ENCODE data around the gene SH3RF3. TPM values are rescaled to one million over a fixed set of nuclear protein-coding genes. Genes with fewer than 3 reads are reported as not detected.

Gene SH3RF3
- polyA plus RNA-seq, 1 of the 3 experiments (the other 2 are of a cell fraction) = 1.9 TPM

DNA sequence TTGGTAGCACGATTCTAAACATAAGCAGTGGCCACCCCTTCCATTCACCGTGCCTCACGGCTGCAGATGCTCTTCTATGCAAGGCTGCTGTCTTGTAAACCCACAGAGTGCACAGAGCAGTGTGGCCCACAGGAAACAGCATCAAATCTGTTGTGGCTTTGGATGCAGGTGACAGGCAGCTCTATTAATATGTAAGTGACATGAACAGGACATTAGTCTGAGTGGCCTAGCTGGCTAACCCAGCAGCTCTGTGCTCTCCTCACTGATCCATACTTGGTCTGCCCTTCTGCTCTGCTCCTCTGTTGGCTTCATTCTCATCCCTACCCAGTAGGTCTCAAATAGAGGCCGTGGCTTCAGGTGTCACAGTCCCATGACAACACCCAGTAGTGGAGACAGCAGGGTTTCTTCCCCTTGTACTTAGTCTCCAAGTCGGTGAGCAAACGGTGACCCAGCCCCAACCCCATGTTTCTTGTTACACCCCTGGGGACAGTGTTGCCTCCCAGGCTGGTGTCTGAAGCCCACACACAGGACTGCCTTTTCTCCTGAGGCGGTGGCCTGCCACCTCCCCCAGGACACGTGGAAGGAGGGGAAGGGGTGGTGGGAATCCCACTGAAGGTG is 5.8 kb downstream of the SH3RF3 start:
- Histone ChIP-seq H4K20me1 (ENCODE audit: insufficient read depth) (peaks cover 87% of the 10 kb centered on the region), H3K9me2 (no peaks in the 10 kb centered on the region), H3K36me3 (replicated peaks in 1 of 2; ENCODE audit: control insufficient read depth in 1 of 2, insufficient read depth in 2 of 2, low read length in 1 of 2) (no peaks in the 10 kb centered on the region), H3K4me3 (ENCODE audit: low read depth in 2 of 2, low read length in 1 of 2) (no peak overlapping the region), H3K4me1 (ENCODE audit: control insufficient read depth in 1 of 2, insufficient read depth in 2 of 2, low read depth in 1 of 2, low read length in 1 of 2) (peaks cover 6 to 58% of the 10 kb centered on the region in 2 experiments; a peak in 2 of 4 replicates), H3F3A (replicated peaks; ENCODE audit: insufficient read depth) (no peaks in the 10 kb centered on the region), H3K9ac (no peak overlapping the region), H3K27ac (ENCODE audit: low read depth in 2 of 2, low read length in 1 of 2) (no peak overlapping the region), H3K9me3 (no peaks in the 10 kb centered on the region), H2AFZ (ENCODE audit: low read depth) (no peak overlapping the region), H3K27me3 (ENCODE audit: insufficient read depth) (no peaks in the 10 kb centered on the region), H3K79me2 (ENCODE audit: insufficient read depth) (peaks cover 93% of the 10 kb centered on the region), H3K4me2 (no peak overlapping the region)
- TF ChIP-seq, protein P1, sequence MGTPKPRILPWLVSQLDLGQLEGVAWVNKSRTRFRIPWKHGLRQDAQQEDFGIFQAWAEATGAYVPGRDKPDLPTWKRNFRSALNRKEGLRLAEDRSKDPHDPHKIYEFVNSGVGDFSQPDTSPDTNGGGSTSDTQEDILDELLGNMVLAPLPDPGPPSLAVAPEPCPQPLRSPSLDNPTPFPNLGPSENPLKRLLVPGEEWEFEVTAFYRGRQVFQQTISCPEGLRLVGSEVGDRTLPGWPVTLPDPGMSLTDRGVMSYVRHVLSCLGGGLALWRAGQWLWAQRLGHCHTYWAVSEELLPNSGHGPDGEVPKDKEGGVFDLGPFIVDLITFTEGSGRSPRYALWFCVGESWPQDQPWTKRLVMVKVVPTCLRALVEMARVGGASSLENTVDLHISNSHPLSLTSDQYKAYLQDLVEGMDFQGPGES (IDR thresholded peaks at IDR 0.05; ENCODE audit: low read depth, low read length) = no peak
- TF ChIP-seq, protein P2, sequence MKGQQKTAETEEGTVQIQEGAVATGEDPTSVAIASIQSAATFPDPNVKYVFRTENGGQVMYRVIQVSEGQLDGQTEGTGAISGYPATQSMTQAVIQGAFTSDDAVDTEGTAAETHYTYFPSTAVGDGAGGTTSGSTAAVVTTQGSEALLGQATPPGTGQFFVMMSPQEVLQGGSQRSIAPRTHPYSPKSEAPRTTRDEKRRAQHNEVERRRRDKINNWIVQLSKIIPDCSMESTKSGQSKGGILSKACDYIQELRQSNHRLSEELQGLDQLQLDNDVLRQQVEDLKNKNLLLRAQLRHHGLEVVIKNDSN (IDR thresholded peaks at IDR 0.05; ENCODE audit: borderline replicate concordance, low read depth) = no peak
- TF ChIP-seq, protein P3, sequence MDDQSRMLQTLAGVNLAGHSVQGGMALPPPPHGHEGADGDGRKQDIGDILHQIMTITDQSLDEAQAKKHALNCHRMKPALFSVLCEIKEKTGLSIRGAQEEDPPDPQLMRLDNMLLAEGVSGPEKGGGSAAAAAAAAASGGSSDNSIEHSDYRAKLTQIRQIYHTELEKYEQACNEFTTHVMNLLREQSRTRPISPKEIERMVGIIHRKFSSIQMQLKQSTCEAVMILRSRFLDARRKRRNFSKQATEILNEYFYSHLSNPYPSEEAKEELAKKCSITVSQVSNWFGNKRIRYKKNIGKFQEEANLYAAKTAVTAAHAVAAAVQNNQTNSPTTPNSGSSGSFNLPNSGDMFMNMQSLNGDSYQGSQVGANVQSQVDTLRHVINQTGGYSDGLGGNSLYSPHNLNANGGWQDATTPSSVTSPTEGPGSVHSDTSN (IDR thresholded peaks at IDR 0.05) = no peak
- DNase-seq = no peak
- CTCF ChIA-PET = interaction anchor here (14.0 kb wide), 1 partner anchor 375 kb away, joined by 160 read pairs; no protein-coding TSS in a partner anchor
- WGBS (ENCODE audit: low lambda C conversion rate) = 69% methylated on average over 2 of the region's 8 CpGs
- POLR2A ChIA-PET = no interaction called here

DNA sequence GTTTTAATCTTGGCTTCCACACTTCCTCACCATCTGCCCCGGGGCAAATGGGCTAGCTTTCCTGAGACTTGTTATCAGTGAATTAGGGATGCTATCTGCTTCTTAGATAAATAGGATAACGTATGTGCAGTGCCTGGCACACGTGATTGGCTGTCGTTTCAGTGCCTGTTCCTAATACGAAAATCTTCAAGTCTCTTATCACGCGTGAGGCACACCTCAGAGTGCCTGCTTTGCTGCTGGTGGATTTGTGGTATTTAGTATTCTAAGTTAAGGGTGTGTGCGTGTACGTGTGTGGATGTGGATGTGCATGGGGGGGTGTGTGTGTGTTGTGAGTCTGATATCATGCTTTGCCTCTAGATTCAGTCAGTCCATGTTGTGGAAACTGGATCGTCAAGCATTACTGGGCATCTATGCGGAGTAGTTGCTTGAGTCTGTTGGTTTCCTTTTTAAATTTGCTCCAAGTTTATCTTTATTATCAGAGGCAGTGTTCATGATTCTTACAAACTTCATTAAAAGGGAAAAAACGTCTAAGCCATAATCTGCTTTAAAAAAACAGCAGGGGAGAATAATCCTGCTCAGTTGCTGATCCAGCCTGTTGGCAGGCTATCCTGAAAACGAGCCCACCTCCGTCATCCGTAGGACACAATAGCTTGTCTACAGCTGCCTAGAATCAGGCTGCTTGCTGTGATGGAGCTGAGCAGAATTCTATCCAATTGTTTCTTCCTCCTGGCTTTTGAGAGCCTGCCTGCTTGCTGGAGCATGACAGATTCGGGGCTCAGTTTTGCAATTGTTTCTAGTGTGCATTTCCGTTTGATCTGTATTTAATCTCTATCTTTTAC is 6.6 kb downstream of the SH3RF3 start:
- Histone ChIP-seq H3K9ac (no peak overlapping the region), H3K27ac (ENCODE audit: low read depth in 2 of 2, low read length in 1 of 2) (no peak overlapping the region), H3K9me2 (no peaks in the 10 kb centered on the region), H3K4me1 (ENCODE audit: control insufficient read depth in 1 of 2, insufficient read depth in 2 of 2, low read depth in 1 of 2, low read length in 1 of 2) (peaks cover 6 to 51% of the 10 kb centered on the region in 2 experiments; a peak in 2 of 4 replicates), H3K9me3 (no peaks in the 10 kb centered on the region), H2AFZ (ENCODE audit: low read depth) (no peak overlapping the region), H3K4me3 (ENCODE audit: low read depth in 2 of 2, low read length in 1 of 2) (no peak overlapping the region), H3F3A (replicated peaks; ENCODE audit: insufficient read depth) (no peaks in the 10 kb centered on the region), H3K36me3 (replicated peaks in 1 of 2; ENCODE audit: control insufficient read depth in 1 of 2, insufficient read depth in 2 of 2, low read length in 1 of 2) (no peaks in the 10 kb centered on the region), H4K20me1 (ENCODE audit: insufficient read depth) (peaks cover 85% of the 10 kb centered on the region), H3K4me2 (no peak overlapping the region), H3K79me2 (ENCODE audit: insufficient read depth) (peaks cover 87% of the 10 kb centered on the region), H3K27me3 (ENCODE audit: insufficient read depth) (no peaks in the 10 kb centered on the region)
- TF ChIP-seq SMC3 (IDR thresholded peaks at IDR 0.05; ENCODE audit: low read depth, low read length) = no peak
- no peak for TF ChIP-seq TEAD4 (IDR thresholded peaks at IDR 0.05; ENCODE audit: borderline replicate concordance, insufficient read depth)
- no peak for TF ChIP-seq MEF2A (IDR thresholded peaks at IDR 0.05; ENCODE audit: borderline replicate concordance, low read depth)
- TF ChIP-seq TAF1 (IDR thresholded peaks at IDR 0.05; ENCODE audit: borderline replicate concordance, low read depth, low read length) = no peak
- TF ChIP-seq CHD2 (IDR thresholded peaks at IDR 0.05; ENCODE audit: low read length, partially characterized antibody) = no peak
- TF ChIP-seq, protein P4, sequence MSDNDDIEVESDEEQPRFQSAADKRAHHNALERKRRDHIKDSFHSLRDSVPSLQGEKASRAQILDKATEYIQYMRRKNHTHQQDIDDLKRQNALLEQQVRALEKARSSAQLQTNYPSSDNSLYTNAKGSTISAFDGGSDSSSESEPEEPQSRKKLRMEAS (IDR thresholded peaks at IDR 0.05; ENCODE audit: low read depth) = no peak
- TF ChIP-seq GATA2 (CRISPR knock-in tag; IDR thresholded peaks at IDR 0.05) = peak; percentile 58; the same call in 1 of the 2 replicates
- CTCF ChIA-PET = interaction anchor here (1.2 to 14.0 kb wide), 2 partner anchors 374 kb away, joined by 9 to 160 read pairs; no protein-coding TSS in a partner anchor
- no peak for DNase-seq
- POLR2A ChIA-PET = no interaction called here
- WGBS (ENCODE audit: low lambda C conversion rate) = 73% methylated on average over 17 of the region's 17 CpGs

Measured in SK-N-SH (cell line).